GM10847 (cell line): ENCODE results near the gene ANG.

Experiments
- POLR2A ChIP-seq: IDR thresholded peaks from 2 replicates; pipeline ENCODE4 v1.6.1; 2011; ENCODE audit not compliant: insufficient read length; ENCODE audit errors: extremely low read depth

The ANG gene

GRCh38 chr14:20714593-20715250 lies 26.2 kb downstream of the ANG start:
- no peak for TF ChIP-seq POLR2A

GRCh38 chr14:20719777-20720176 lies 31.2 kb downstream of the ANG start:
- TF ChIP-seq POLR2A: no peak

- no peak for TF ChIP-seq POLR2A
These were observed 32.2 kb downstream of the ANG start for GRCh38 chr14:20720741-20721140.

- no peak for TF ChIP-seq POLR2A
These were observed 33.5 kb downstream of the ANG start for GRCh38 chr14:20722016-20722415.

GRCh38 chr14:20723488-20723887 lies 34.9 kb downstream of the ANG start:
- no peak for TF ChIP-seq POLR2A

- no peak for TF ChIP-seq POLR2A
These were observed 38.0 kb downstream of the ANG start for GRCh38 chr14:20726531-20726930.

GRCh38 chr14:20730891-20731290 lies 42.3 kb downstream of the ANG start:
- TF ChIP-seq POLR2A: no peak

GRCh38 chr14:20732477-20732876 lies 43.9 kb downstream of the ANG start:
- no peak for TF ChIP-seq POLR2A

GRCh38 chr14:20732979-20733635 lies 44.5 kb downstream of the ANG start:
- TF ChIP-seq POLR2A: no peak

- no peak for TF ChIP-seq POLR2A
These were observed 45.3 kb downstream of the ANG start for GRCh38 chr14:20733684-20734429.

- no peak for TF ChIP-seq POLR2A
These were observed 45.9 kb downstream of the ANG start for GRCh38 chr14:20734430-20734806.

- no peak for TF ChIP-seq POLR2A
These were observed 53.6 kb downstream of the ANG start for GRCh38 chr14:20742132-20742531.

GRCh38 chr14:20743556-20743955 lies 55.0 kb downstream of the ANG start:
- no peak for TF ChIP-seq POLR2A
